ENCODE data around the gene ICE2. TPM values are rescaled to one million over a fixed set of nuclear protein-coding genes. Genes with fewer than 3 reads are reported as not detected.

The ICE2 gene
- total RNA-seq, 1 experiment from 2014 or later: 37.4 TPM

DNA sequence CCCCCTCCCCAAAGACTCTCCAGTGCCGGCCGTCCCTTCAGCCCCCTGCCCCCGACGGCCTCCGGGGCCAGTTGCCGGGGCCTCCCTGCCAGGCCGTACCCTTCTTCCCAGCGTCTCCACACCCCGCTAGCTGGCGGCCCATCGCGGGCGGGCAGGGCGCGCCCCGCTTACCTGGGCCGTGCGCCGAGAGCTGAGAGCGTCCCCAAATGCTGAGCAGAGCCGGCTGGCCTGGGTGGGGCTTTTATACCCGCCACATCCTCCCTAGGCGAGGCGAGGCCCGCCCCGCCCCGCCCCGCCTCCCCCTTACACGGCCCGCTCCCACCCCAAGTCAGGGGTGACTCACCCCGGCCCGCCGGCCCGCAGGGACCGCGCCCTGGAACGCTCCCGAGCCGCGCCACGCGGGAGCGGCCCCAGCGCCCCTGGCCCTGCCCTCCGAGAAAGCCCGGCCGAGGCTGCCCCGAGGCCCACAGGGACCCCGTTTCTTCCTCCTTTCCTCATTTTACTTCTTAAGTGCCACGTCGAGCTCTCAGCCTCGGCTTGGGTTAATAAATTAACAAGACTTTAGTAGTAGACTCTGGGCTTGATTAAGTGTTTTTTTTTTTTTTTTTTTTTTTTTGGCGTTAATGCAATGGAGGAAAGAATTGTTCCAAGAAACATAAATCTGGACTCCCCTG, 81.0 kb downstream of the ICE2 start, which contains the start of gene ANXA2:
Gene ANXA2, minus strand, starts transcription at position 215 of the 674 bp plus-strand sequence. CDS start 11,911 bp downstream, outside the sequence.
- Histone ChIP-seq H3K4me1 (peaks cover 54% of the 10 kb centered on the region), H3K36me3 (peaks cover 10% of the 10 kb centered on the region; the same call in 1 of the 2 replicates), H3K27ac (peak within 1 kb of the TSS; percentile 95), H3K9me3 (replicated peaks) (no peaks in the 10 kb centered on the region), H3K27me3 (no peaks in the 10 kb centered on the region), H3K4me3 (peak within 1 kb of the TSS; percentile 91)
- peak; percentile 82 to 84 for DNase-seq

- H3K36me3 ChIP-seq: peaks cover 13% of the 10 kb centered on the region; the same call in 1 of the 2 replicates
- no peaks in the 10 kb centered on the region for H3K9me3 ChIP-seq (replicated peaks)
- peak; percentile 78 to 82 for DNase-seq
- peak overlapping the region; percentile 95 for H3K27ac ChIP-seq
- H3K4me1 ChIP-seq: peaks cover 55% of the 10 kb centered on the region
- H3K4me3 ChIP-seq: peak overlapping the region; percentile 91
- H3K27me3 ChIP-seq: no peaks in the 10 kb centered on the region
These were observed 81.8 kb downstream of the ICE2 start for GRCh38 chr15:60396958-60397771.

GRCh38 chr15:60396560-60396957, 82.4 kb downstream of the ICE2 start:
- Histone ChIP-seq H3K36me3 (peaks cover 16% of the 10 kb centered on the region; the same call in 1 of the 2 replicates), H3K4me1 (peaks cover 56% of the 10 kb centered on the region)
- DNase-seq: no peak

GRCh38 chr15:60396100-60396499, 82.8 kb downstream of the ICE2 start:
- Histone ChIP-seq H3K4me3 (peak overlapping the region; percentile 91), H3K27ac (no peak overlapping the region), H3K9me3 (replicated peaks) (no peaks in the 10 kb centered on the region), H3K36me3 (peaks cover 16% of the 10 kb centered on the region; the same call in 1 of the 2 replicates), H3K4me1 (peaks cover 59% of the 10 kb centered on the region), H3K27me3 (no peaks in the 10 kb centered on the region)
- DNase-seq: no peak

More at GRCh38 chr15:60396560-60396957, 82.4 kb downstream of the ICE2 start:
- Histone ChIP-seq H3K27ac (peak overlapping the region; percentile 95; the same call in 1 of the 2 replicates), H3K9me3 (replicated peaks) (no peaks in the 10 kb centered on the region), H3K27me3 (no peaks in the 10 kb centered on the region), H3K4me3 (peak overlapping the region; percentile 91)

DNA sequence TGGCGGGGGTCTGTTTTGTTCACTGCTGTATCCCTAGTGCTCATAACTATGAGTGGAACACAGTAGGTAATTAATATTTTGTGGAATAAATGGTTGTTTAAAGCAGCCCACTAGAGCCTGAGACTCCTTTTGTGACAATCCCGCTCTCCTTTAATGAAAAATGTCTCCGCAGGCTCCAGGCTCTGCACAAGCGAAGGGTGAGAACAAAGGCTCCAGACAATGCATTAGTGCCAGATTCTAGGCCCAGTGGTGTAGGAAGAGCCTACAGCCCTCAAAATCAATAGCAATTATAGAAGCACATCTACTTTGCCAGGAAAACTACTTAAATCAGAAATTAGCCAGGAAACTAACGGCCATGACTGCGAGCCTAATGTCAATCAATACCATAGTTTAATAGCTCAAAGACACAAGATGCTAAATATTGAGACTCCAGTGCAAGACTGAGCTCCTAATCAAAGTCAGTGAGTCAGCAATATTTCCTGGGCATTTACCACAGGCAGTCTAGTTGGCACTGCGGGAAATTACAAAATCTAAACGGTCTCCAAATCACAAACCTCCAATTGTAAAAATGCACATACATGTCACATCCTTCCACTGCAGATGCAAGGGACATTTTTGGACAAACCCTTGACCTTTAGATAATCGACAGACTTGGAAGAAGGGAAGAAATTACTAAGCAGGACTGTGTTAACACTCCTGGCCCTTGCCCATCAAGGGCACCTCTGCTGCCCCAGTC, 83.5 kb downstream of the ICE2 start:
- Histone ChIP-seq H3K4me3 (no peak overlapping the region), H3K27me3 (no peaks in the 10 kb centered on the region), H3K36me3 (peaks cover 16% of the 10 kb centered on the region; the same call in 1 of the 2 replicates), H3K9me3 (replicated peaks) (no peaks in the 10 kb centered on the region), H3K27ac (no peak overlapping the region), H3K4me1 (peaks cover 65% of the 10 kb centered on the region)
- DNase-seq: no peak

GRCh38 chr15:60394689-60395097, 84.2 kb downstream of the ICE2 start:
- peaks cover 16% of the 10 kb centered on the region; the same call in 1 of the 2 replicates for H3K36me3 ChIP-seq
- DNase-seq: no peak
- H3K4me3 ChIP-seq: no peak overlapping the region
- H3K27me3 ChIP-seq: no peaks in the 10 kb centered on the region
- H3K4me1 ChIP-seq: peaks cover 63% of the 10 kb centered on the region
- H3K27ac ChIP-seq: no peak overlapping the region
- H3K9me3 ChIP-seq (replicated peaks): no peaks in the 10 kb centered on the region

- Histone ChIP-seq H3K36me3 (peaks cover 19% of the 10 kb centered on the region; the same call in 1 of the 2 replicates), H3K9me3 (replicated peaks) (no peaks in the 10 kb centered on the region), H3K4me3 (no peak overlapping the region), H3K4me1 (peaks cover 63% of the 10 kb centered on the region), H3K27me3 (no peaks in the 10 kb centered on the region), H3K27ac (peak overlapping the region; percentile 82)
- DNase-seq: peak; percentile 72
These were observed 85.8 kb downstream of the ICE2 start for GRCh38 chr15:60392986-60393790.

DNA sequence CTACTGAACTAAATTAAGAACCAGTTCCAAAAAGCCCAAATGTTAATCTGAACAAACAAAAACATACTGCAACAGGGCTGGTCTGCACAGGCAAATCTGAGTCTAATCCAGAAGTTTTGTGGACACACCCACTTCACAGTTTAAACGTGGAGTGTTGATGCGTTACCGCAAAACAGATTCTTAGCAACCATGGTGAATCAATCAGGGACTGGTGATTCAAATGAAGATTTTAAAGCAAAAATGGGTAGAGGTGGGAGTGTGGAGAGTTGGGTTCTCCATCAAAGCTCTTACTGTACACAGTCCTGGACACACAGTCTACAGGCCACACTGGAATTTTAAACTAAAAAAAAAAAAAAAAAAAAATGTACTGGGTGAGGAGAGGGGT, 86.3 kb downstream of the ICE2 start:
- Histone ChIP-seq H3K9me3 (replicated peaks) (no peaks in the 10 kb centered on the region), H3K36me3 (peaks cover 19% of the 10 kb centered on the region; the same call in 1 of the 2 replicates), H3K4me1 (peaks cover 63% of the 10 kb centered on the region), H3K27me3 (no peaks in the 10 kb centered on the region), H3K4me3 (no peak overlapping the region), H3K27ac (peak overlapping the region; percentile 82)
- peak; percentile 48 to 66 for DNase-seq

- Histone ChIP-seq H3K36me3 (peaks cover 19% of the 10 kb centered on the region; the same call in 1 of the 2 replicates), H3K27me3 (no peaks in the 10 kb centered on the region), H3K4me1 (peaks cover 63% of the 10 kb centered on the region), H3K4me3 (no peak overlapping the region), H3K27ac (peak overlapping the region; percentile 82), H3K9me3 (replicated peaks) (no peaks in the 10 kb centered on the region)
- DNase-seq: no peak
These were observed 87.1 kb downstream of the ICE2 start for GRCh38 chr15:60391722-60392315.

DNA sequence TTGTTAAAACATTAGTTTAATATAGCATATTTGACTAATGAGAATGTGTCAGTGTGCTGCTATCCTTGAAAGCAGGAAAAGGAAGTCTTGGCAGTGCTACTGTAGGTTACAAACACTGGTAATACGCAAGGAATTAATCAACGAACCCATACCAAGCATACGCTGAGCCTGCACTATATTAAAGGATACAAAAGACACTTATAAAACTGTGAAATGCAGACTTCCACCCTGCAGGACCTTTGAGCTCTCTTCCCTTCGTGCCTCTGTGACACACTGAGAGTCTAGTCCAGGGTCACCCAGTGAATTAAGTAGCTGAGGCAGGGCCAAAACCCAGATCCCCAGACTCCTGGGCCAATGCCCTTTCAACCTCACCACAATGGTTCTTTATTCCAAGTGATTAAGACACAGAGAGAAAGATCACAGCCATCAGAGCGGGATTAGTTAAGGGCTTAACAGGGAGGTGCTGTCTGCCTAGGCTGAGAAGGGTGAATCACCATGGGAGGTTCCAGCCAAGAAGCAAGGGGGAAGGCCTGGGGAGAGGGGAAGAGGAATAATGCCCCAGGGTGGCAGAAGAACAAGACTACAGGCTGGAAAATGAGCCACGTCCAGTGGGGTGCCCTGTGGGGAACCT, 88.0 kb downstream of the ICE2 start:
- DNase-seq: peak; percentile 85 to 90
- no peaks in the 10 kb centered on the region for H3K27me3 ChIP-seq
- H3K9me3 ChIP-seq (replicated peaks): no peaks in the 10 kb centered on the region
- H3K36me3 ChIP-seq: peaks cover 19% of the 10 kb centered on the region; the same call in 1 of the 2 replicates
- H3K27ac ChIP-seq: peak overlapping the region; percentile 82
- no peak overlapping the region for H3K4me3 ChIP-seq
- peaks cover 60% of the 10 kb centered on the region for H3K4me1 ChIP-seq

GRCh38 chr15:60390231-60390630, 88.7 kb downstream of the ICE2 start:
- Histone ChIP-seq H3K4me3 (no peak overlapping the region), H3K9me3 (replicated peaks) (no peaks in the 10 kb centered on the region), H3K4me1 (peaks cover 55% of the 10 kb centered on the region), H3K27ac (peak overlapping the region; percentile 82; the same call in 1 of the 2 replicates), H3K36me3 (peaks cover 16% of the 10 kb centered on the region; the same call in 1 of the 2 replicates), H3K27me3 (no peaks in the 10 kb centered on the region)
- DNase-seq: no peak

GRCh38 chr15:60389261-60390077, 89.5 kb downstream of the ICE2 start:
- no peak overlapping the region for H3K27ac ChIP-seq
- H3K4me1 ChIP-seq: peaks cover 48% of the 10 kb centered on the region
- H3K36me3 ChIP-seq: peaks cover 18% of the 10 kb centered on the region; the same call in 1 of the 2 replicates
- H3K9me3 ChIP-seq (replicated peaks): no peaks in the 10 kb centered on the region
- H3K27me3 ChIP-seq: no peaks in the 10 kb centered on the region
- H3K4me3 ChIP-seq: no peak overlapping the region
- no peak for DNase-seq

Measured in SJCRH30 (cell line).